CD14-positive monocyte (primary cell): Measurements from ENCODE around the gene AARS2. TPM values are rescaled to one million over a fixed set of nuclear protein-coding genes. Genes with fewer than 3 reads are reported as not detected.

ENCODE experiments used
- DNase-seq, 3 donors: peaks; one replicate each; pipeline ENCODE4 v3.0.0-alpha.2; 2011 to 2022
- H2AFZ ChIP-seq: 2 replicates; pipeline ENCODE4 v1.6.0; 2012; ENCODE audit warnings: mild to moderate bottlenecking, low read depth, low read length, inconsistent platforms; ENCODE audit not compliant: insufficient read depth, poor library complexity, severe bottlenecking
- H3K27ac ChIP-seq, 2 donors: 1 replicate in 1 of 2; 2 replicates in 1 of 2; pipeline ENCODE4 v1.5.1; 2012 to 2013; ENCODE audit warnings: low read length in 2 of 2, control low read depth in 1 of 2, inconsistent platforms in 1 of 2, low read depth in 1 of 2, mild to moderate bottlenecking in 1 of 2
- H3K27me3 ChIP-seq, 2 donors: one replicate each; pipeline versions ENCODE4 v1.6.0 to v1.6.1; 2011 to 2013; ENCODE audit warnings: low read length in 2 of 2; ENCODE audit not compliant: control insufficient read depth in 2 of 2, insufficient read depth in 2 of 2
- H3K36me3 ChIP-seq, 2 donors: replicated peaks in 1 of 2; 1 replicate in 1 of 2; 2 replicates in 1 of 2; pipeline versions ENCODE4 v1.5.1 to v1.6.1; 2012 to 2013; ENCODE audit warnings: low read length in 2 of 2, control low read depth in 1 of 2, inconsistent platforms in 1 of 2, mild to moderate bottlenecking in 1 of 2; ENCODE audit not compliant: insufficient read depth in 2 of 2, control insufficient read depth in 1 of 2
- H3K4me1 ChIP-seq, 2 donors: 1 replicate in 1 of 2; 2 replicates in 1 of 2; pipeline versions ENCODE4 v1.5.1 to v1.6.1; 2012 to 2013; ENCODE audit warnings: low read length in 2 of 2, control low read depth in 1 of 2, inconsistent platforms in 1 of 2, mild to moderate bottlenecking in 1 of 2, moderate library complexity in 1 of 2; ENCODE audit not compliant: insufficient read depth in 2 of 2, control insufficient read depth in 1 of 2
- H3K4me2 ChIP-seq: replicated peaks from 2 replicates; pipeline ENCODE3; 2012; ENCODE audit warnings: low read length, moderate library complexity, mild to moderate bottlenecking; ENCODE audit not compliant: poor library complexity, severe bottlenecking; ENCODE audit errors: extremely low read depth
- H3K4me3 ChIP-seq, 3 experiments: fragments of 200-600 bp in 1 of 3; sonication (generic) in 1 of 3; replicated peaks in 1 of 3; 1 replicate in 2 of 3; 2 replicates in 1 of 3; pipeline ENCODE4 v1.5.1; 2011 to 2013; ENCODE audit warnings: low read length in 3 of 3, mild to moderate bottlenecking in 3 of 3, control low read depth in 2 of 3, low read depth in 2 of 3, inconsistent platforms in 1 of 3, moderate library complexity in 1 of 3
- H3K79me2 ChIP-seq: 2 replicates; pipeline ENCODE4 v1.6.0; 2012; ENCODE audit warnings: mild to moderate bottlenecking, control low read depth, inconsistent platforms, low read length, moderate library complexity; ENCODE audit not compliant: insufficient read depth
- H3K9ac ChIP-seq: 2 replicates; pipeline ENCODE4 v1.6.0; 2017; ENCODE audit warnings: low read length, mild to moderate bottlenecking; ENCODE audit not compliant: insufficient read depth, poor library complexity, severe bottlenecking
- H3K9me3 ChIP-seq, 2 donors: replicated peaks in 1 of 2; 1 replicate in 1 of 2; 2 replicates in 1 of 2; pipeline versions ENCODE4 v1.5.1 to v1.6.1; 2012 to 2013; ENCODE audit warnings: low read length in 2 of 2, control low read depth in 1 of 2; ENCODE audit not compliant: control insufficient read depth in 1 of 2, insufficient read depth in 1 of 2
- H4K20me1 ChIP-seq: 2 replicates; pipeline ENCODE4 v1.6.0; 2012; ENCODE audit warnings: mild to moderate bottlenecking, low read length, control low read depth, moderate library complexity; ENCODE audit not compliant: insufficient read depth
- H3K27ac Mint-ChIP-seq, 7 donors: one replicate each; pipeline ENCODE4 v1.8.0; 2020; ENCODE audit warnings: mild to moderate bottlenecking in 7 of 7, mixed read lengths in 7 of 7, moderate library complexity in 6 of 7, inconsistent platforms in 2 of 7
- H3K27me3 Mint-ChIP-seq, 3 donors: one replicate each; pipeline ENCODE4 v1.8.0; 2021 to 2022; ENCODE audit warnings: low read depth in 3 of 3, mild to moderate bottlenecking in 3 of 3, mixed read lengths in 3 of 3, moderate library complexity in 3 of 3, inconsistent platforms in 1 of 3
- H3K36me3 Mint-ChIP-seq, 2 donors: one replicate each; pipeline ENCODE4 v1.8.0; 2020; ENCODE audit warnings: mixed read lengths in 2 of 2, inconsistent platforms in 1 of 2, mild to moderate bottlenecking in 1 of 2
- H3K4me1 Mint-ChIP-seq: one replicate; pipeline ENCODE4 v1.8.0; 2020; ENCODE audit warnings: mild to moderate bottlenecking, mixed read lengths
- H3K4me3 Mint-ChIP-seq, 2 donors: one replicate each; pipeline ENCODE4 v1.8.0; 2020; ENCODE audit warnings: mild to moderate bottlenecking in 2 of 2, mixed read lengths in 2 of 2, moderate library complexity in 1 of 2
- H3K9me3 Mint-ChIP-seq, 7 donors: one replicate each; pipeline ENCODE4 v1.8.0; 2020 to 2022; ENCODE audit warnings: mixed read lengths in 7 of 7, mild to moderate bottlenecking in 6 of 7, moderate library complexity in 6 of 7, inconsistent platforms in 2 of 7
- CTCF ChIP-seq: fragments of 200-600 bp; IDR thresholded peaks from one replicate; pipeline ENCODE4 v1.8.0; 2022; ENCODE audit warnings: antibody characterized with exemption, mild to moderate bottlenecking
- WGBS: methylation state at CpG from one replicate; pipeline ENCODE4 v1.1.5; 2013; ENCODE audit warnings: missing lambda C conversion rate; ENCODE audit not compliant: insufficient coverage; 5-methylcytosine and 5-hydroxymethylcytosine counted together
- intact Hi-C, 2 donors: fragments of 100-400 bp; cut with micrococcal nuclease; formaldehyde crosslinking; loops; one replicate each; pipeline versions ENCODE4 v1.15.0 to v1.15.1; 2023
- polyA plus RNA-seq, 3 donors: library from polyadenylated mRNA; depleted of rRNA in 1 of 3; unstranded in 2 of 3; stranded (reverse) in 1 of 3; fragments of 300-500 nt in 2 of 3; fragments of >200 nt in 1 of 3; fragmentation: Illumina TruSeq in 2 of 3; gene quantifications; 1 replicate in 2 of 3; 2 replicates in 1 of 3; pipeline ENCODE4 v1.2.3, GENCODE V29; 2012 to 2021

The AARS2 gene
- polyA plus RNA-seq, 3 donors = 1.8 to 4.5 (median 3.2) TPM

- peak; percentile 25 to 57 (median 26) for DNase-seq
- Mint-ChIP-seq H3K9me3 (no peaks in the 10 kb centered on the region), H3K4me3 (no peak overlapping the region), H3K4me1 (peaks cover 9% of the 10 kb centered on the region), H3K27me3 (peaks cover 0 to 2% (median 0%) of the 10 kb centered on the region in 3 donors), H3K27ac (peak overlapping the region in 1 of 7 donors; percentile 37), H3K36me3 (peaks cover 74 to 97% of the 10 kb centered on the region in 2 donors)
- no peak overlapping the region for H3K4me2 ChIP-seq
- no peak overlapping the region for H3K9ac ChIP-seq
- WGBS = 84% methylated on average over 15 of the region's 25 CpGs
- H3K9me3 ChIP-seq = no peaks in the 10 kb centered on the region
- H4K20me1 ChIP-seq = no peaks in the 10 kb centered on the region
- H3K79me2 ChIP-seq = no peaks in the 10 kb centered on the region
- no peak overlapping the region for H3K27ac ChIP-seq
- H3K4me3 ChIP-seq = no peak overlapping the region
- TF ChIP-seq CTCF = peak; percentile 89
- H3K27me3 ChIP-seq = no peaks in the 10 kb centered on the region
- no peak overlapping the region for H2AFZ ChIP-seq
- peaks cover 81 to 96% of the 10 kb centered on the region in 2 donors for H3K36me3 ChIP-seq
- H3K4me1 ChIP-seq = no peaks in the 10 kb centered on the region
- intact Hi-C loops = no loop called here
Observed at GRCh38 chr6:44304282-44305199, 8.6 kb downstream of the AARS2 start.

GRCh38 chr6:44303842-44304241 lies 9.3 kb downstream of the AARS2 start:
- intact Hi-C loops = no loop called here
- Histone ChIP-seq H3K4me1 (no peaks in the 10 kb centered on the region), H3K4me3 (no peak overlapping the region), H2AFZ (no peak overlapping the region), H3K4me2 (no peak overlapping the region), H3K79me2 (no peaks in the 10 kb centered on the region), H4K20me1 (no peaks in the 10 kb centered on the region), H3K9me3 (no peaks in the 10 kb centered on the region), H3K9ac (no peak overlapping the region), H3K36me3 (peaks cover 74 to 90% of the 10 kb centered on the region in 2 donors), H3K27me3 (peaks cover 0 to 4% of the 10 kb centered on the region in 2 donors), H3K27ac (no peak overlapping the region)
- Mint-ChIP-seq H3K9me3 (peaks cover 0 to 4% (median 0%) of the 10 kb centered on the region in 7 donors), H3K4me1 (peaks cover 14% of the 10 kb centered on the region), H3K4me3 (no peak overlapping the region), H3K27ac (no peak overlapping the region), H3K36me3 (peaks cover 74 to 95% of the 10 kb centered on the region in 2 donors), H3K27me3 (peaks cover 3 to 8% (median 3%) of the 10 kb centered on the region in 3 donors)
- no peak for DNase-seq
- TF ChIP-seq CTCF = no peak
- WGBS = 97% methylated on average over 6 of the region's 6 CpGs
